ENCODE data around the gene SMARCC1.

Gene SMARCC1

DNA sequence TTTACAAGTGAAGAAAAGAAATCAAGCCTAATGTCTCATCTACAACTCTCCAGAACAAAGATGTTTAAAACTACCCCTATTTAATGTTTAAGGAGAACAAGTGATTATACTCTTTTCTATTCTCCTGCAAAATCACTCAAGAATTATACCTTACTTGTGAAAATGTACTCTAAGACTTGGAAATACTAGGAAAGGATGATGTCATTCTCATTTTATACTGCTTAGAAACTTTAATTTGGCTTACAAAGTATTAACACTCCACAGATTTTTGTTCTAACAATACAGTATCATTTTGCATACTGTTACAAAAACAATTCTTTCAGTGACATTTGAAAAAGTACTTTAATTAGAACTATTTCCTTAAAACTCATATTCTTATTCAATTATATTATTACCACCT lies 89.5 kb downstream of the SMARCC1 start:
- DNase-seq = no peak

DNA sequence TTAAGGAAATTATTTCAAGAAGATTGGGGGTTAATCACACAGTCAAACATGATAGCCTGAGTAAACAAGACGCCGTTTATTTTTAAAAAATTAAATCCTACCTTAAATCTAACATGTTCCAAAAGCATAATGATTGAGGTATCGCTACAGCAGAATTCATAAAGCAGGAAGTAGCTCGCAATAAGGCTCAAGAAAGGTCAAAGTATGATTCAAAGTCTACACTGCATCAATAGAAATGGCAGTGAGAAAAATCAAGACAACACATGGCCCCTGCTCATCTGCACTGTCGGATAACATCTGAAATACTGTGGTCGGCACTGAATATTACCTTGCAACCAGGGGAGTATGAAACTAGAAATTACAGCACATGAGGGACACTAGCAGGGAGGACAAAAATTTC lies 93.2 kb downstream of the SMARCC1 start:
- DNase-seq = no peak

DNA sequence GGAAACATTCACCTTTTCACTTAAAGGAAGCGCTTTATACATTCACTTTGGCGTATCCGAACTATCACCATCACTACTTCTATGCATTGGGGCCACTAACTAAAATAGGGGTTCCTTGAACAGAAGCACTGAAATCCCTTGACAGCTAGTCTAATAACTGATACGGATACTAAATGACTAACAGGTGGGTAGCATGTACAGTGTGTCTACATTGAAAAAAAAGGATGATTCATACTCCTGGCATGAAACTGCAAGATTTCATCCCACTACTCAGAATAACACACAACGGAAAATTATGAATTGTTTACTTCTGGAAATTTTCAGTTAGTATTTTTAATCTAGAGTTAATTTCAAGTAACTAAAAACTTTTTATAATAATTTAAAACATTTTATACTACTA lies 96.7 kb downstream of the SMARCC1 start:
- DNase-seq = no peak

DNA sequence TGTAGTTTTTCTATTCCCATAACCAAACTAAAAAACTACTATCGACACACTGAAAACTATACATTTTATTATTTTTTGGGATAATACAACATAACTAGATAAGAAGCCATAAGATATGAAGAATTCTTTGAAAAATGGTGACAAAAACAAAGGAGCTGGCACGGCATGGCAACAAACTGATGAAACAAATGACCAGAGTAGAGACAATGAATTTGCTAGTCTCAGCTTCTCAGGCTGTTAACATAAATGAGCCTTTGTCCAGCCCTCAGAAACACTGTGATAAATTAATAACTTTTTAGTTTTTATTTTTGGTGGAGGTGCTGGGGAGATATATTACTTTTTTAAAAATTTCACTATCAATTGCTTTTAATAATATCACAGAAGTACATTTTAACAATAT lies 100.7 kb downstream of the SMARCC1 start:
- DNase-seq = no peak

DNA sequence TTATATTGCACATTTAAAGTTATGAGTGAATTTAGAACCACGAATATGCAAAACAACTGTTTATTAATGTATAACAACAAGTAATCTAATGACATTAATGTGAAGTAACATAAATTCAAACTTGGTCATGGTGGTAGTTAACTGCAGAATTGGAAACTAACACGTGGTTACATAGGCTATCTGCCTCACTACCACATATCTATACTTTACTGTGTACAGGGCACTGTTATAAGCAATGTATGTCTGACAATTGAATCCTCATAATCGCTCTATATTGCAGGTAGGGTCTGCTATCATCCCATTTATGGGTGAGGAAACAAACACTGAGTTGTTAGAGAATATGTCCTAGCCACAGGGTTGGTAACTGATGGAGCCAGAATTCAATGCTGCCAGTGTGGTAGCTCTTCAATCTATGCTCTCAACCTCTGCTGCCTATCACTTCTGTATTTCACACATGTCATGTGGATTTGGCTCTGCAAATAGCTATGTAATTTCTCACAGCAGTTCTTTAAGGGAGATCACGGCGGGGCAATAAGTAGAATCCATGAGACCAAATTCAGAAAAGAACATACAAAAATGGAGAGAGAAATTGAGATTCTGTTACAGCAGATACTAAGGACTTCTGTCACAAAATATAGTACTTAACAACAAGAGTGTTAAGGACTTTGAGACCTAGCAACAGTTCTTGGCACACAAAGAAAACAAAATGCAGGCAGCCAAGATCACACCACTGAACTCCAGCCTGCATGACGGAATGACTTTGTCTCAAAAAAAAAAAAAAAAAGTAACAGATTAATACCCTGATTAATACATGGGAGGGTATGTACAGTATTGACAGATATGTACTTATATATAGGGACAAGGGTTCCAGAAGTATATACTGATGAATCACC lies 103.0 kb downstream of the SMARCC1 start:
- no peak for DNase-seq

DNA sequence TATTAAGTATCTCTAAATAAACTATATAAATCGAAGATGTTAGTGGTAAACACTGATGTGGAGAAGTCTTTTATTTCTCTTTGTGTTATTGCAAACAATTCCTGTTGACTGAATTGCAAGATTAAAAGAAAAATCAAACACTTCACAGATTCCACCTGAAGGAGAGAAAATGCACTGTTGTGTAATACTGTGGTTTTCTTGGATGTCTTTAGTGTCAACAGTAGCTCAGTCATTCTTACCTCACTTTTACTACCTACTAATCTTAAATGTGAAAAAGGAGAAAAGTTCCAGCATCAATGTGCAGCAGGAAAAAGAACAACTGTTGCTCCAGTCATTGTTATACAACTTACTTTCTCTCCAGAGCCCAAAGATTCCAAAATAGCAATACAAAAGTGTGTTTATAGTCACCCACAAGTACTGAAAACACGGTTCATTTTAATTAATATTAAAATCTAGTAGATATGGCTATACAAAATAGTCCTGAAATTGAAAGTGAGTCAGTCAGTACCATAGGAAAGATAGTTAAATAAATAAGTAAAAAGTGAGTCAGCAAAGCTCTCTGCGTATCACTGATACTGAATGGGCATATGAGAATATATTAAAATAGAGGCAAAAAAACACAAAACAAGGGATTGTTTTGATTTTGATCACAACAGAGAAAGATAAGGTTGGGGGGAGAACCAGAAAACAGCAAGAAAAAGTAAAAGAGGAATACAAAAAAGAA lies 112.5 kb downstream of the SMARCC1 start:
- no peak for DNase-seq

DNA sequence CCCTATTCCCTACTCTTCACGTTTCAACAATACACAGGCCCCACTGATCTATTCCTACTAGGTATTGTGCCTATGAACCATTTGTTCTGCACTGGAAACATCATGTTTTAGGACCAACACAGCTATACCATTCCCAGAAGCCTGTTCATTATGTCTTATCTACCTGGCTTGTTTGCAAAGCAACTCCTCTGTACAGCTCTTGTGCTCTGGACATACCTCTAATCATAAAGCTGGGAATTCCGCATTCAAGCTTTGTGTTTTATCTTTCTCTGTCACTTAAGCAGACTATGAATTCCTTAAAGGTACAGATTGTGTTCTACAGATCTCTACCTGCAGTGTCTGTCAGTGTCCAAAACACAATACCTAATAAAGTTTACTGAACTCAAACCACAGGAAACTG lies 115.6 kb downstream of the SMARCC1 start:
- no peak for DNase-seq

DNA sequence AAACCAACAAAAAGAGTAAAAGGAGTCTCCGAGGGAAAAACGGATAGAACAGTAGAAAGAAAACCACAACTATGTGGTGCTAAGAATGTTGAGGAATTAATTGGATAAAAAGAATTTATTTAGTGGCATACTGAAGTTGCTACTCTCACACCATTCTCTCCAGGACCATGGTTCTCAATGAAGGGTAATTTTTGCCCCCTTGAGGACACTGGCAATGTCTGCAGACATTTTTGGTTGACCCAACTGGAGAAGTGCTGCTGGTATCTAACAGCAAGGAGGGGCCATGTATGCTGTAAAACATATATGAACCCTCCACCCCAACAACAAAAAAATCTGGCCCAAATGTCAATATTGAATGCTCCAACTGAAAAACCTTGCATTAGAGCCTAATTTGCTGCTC lies 117.2 kb downstream of the SMARCC1 start:
- DNase-seq = no peak

DNA sequence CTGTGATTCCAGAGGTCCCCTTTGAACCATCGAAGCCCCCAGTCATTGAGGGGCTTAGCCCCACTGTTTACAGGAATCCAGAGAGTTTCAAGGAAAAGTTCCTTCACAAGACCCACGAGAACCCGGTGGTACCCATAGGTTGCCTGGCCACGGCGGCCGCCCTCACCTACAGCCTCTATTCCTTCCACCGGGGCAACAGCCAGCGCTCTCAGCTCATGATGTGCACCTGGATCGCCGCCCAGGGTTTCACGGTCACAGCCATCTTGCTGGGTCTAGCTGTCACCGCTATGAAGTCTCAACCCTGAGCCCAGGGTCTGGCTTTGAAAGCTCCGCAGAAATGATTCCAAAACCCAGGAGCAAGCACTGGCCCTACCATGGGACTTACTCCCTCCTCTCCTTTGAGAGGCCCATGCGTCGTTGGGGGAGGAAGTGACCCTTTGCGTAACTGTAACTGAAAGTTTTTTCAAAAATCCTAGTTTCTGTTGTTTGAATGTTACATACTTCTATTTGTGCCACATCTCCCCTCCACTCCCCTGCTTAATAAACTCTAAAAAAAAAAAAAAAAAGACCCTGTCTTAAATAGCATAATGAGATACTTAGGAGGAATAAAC lies 118.0 kb downstream of the SMARCC1 start:
- DNase-seq = no peak

DNA sequence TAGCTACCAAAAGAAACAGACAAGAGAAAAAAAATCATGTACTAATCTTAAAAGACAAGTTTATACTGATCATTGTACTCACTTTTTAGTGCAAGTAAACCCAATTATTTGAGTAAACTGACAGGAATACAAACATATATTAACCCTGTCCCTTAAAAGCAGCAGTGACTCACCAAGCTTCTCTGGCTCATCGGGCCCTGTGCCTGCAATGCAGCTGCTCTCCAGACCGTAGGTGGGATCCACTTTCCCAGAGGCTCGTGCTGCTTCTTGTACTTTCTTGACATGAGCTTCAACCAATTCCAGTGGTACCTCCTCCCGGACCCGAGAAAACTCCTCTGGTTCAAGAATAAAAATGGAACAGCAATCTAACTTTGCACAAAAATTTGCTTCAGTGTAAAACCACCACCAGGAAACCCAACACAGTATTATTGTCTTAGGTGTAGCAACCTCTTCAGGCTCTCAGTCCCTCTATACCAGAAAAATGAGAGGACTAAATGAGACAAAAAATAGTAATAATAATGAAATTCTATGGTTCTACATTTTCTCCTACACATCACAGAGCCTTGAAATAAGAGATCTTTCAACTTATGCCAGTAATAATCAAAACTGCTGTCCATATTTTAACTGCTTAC lies 120.5 kb downstream of the SMARCC1 start:
- no peak for DNase-seq

DNA sequence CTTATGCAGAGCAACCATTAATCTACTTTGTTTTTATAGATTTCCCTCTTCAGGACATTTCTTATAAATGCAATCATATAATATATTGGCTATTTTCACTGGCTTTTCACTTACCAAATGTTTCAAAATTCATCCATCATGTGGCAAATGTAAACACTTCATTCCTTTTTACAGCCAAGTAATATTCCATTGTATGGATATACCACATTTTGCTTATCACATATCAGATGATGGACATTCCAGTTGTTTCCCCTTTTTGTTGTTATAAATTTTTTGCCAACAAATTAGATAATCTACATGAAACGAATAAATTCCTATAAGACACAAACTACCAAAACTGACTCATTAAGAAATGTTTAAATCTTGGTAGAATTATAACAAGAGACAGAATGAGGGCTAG lies 123.2 kb downstream of the SMARCC1 start:
- no peak for DNase-seq

DNA sequence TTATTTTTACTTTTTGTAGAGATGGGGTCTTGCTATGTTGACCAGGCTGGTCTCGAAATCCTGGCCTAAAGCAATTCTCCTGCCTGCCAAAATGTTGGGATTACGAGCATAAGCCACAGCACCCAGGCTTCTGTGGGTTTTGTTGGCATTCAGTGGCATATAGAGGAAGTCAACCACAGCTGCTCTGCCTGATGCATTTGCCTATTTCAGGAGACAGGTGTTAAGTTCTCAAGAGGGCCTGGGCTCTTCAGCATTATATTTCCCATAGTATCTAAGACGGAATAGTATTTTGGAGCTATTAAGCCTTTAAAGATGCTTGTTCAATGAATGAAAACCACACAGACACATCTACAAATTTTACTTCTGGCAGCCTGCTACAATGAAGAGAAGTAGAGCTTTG lies 129.6 kb downstream of the SMARCC1 start:
- no peak for DNase-seq

DNA sequence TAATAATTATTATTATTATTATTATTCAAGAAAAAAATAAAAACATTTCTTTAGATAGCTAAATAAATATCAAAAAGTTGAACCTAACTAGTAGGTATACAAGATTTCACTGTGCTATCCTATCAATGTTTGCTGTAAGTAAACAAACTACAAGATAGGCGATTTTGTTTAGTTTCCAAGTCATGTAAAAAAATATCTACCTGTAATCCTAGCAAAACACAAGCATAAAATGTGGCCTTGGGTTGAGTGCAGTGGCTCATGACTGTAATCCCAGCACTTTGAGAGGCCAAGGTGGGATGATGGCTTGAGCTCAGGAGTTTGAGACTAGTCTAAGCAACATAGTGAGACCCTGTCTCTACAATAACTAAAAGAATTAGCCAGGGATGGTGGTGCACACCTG lies 131.4 kb downstream of the SMARCC1 start:
- no peak for DNase-seq

DNA sequence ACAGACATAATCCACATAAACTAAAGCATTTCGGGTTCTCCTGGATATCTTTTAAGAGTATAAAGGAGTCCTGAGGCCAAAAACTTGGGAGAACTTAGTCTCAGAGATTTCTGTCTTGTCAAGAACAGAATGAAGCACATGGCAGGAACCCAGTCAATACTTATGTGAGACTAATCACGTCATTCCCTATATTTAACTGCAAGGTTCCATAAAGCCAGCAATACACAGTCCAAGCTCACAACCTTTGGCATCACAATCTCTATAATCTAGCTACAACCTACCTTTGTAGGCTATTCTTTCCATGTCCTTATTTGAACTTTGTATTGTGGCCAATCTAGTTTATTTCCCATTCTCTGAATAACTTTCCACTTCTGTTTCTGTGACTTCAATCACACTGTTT lies 134.1 kb downstream of the SMARCC1 start:
- DNase-seq = no peak

DNA sequence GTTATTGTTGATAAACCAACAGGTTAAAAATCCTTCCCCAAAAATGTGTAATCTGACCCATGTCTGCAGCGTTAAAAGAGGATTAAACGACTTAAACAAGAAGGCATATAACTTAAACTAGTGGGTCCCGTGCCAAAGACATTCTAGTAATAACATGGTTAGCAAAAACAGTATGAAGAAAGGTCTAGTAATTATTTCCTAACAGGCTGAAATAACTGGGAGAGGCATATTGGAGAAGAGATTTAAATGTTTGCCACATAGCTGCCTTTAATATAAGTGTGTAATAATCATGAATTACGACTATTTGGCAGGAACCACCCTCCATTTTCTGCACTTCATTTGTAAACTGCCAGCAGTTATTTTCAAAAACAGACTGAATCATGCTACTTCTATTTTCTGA lies 135.3 kb downstream of the SMARCC1 start:
- DNase-seq = no peak

DNA sequence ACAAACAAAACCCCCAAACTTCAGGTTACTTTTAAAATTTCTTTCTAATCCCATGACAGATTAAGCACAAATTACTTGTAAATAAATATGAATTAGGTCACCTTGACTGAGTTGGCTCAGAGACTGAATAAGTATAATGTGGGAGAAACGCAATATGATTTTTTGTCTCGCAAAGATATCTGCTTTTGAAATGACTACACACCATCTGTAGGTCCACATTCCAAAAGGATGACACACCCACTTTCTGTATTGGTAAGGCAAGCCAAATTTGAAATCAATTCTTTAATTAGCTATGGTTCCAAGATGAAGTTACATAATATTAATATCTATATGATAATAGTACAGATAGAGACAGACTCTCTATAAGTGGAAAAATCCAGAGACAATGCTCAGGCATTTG lies 136.1 kb downstream of the SMARCC1 start:
- no peak for DNase-seq

DNA sequence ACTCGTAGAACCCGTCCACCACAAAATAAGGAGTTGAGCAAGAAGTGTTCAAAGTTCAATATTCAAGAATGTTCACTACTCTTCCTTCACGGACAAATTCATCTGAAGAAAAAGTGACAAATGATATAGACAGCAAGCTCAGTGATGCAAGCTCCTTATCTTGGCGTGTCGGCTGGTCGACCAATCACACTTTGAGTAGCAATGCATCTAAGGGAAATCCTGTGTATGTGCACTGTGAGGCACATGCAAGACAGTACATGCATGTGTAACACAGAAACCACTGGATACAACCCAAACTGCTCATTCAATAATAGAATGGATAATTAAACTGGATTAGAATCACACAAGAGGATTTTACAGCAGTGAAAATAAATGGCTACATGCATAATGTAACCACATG lies 138.6 kb downstream of the SMARCC1 start:
- no peak for DNase-seq

DNA sequence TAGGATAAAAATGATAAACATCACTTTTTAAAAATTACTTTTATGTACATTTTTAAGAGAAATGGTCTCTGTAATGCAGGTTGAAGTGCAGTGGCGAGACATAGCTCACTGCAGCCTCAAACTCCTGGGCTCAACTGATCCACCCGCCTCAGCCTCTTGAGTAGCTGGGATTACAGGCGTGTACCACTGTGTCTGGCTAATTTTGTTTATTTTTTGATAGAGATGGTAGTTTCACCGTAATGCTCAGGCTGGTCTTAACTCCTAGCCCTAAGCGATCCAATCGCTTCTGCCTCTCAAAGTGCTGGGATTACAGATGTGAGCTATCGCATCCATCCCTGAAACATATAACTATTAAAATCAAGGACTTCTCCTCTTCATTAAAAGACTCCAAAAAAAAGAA lies 140.0 kb downstream of the SMARCC1 start:
- DNase-seq = no peak

DNA sequence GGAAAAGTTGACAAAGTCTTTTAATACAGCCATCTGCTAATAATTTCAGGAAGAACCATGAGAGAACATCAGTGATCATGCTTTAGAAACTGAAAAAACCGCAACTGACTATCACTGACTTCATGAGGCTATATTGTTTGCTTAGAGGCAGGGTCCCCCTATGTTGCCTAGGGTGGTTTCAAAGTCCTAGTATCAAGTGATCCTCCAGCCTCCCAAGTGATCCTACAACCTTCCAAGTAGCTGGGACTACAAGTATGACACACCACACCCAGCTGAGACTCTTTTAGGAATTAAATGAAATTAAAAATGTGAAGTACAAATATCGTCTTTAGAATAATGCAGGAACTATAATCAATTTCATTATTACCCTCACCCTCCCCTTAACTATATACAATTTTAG lies 144.8 kb downstream of the SMARCC1 start:
- no peak for DNase-seq

DNA sequence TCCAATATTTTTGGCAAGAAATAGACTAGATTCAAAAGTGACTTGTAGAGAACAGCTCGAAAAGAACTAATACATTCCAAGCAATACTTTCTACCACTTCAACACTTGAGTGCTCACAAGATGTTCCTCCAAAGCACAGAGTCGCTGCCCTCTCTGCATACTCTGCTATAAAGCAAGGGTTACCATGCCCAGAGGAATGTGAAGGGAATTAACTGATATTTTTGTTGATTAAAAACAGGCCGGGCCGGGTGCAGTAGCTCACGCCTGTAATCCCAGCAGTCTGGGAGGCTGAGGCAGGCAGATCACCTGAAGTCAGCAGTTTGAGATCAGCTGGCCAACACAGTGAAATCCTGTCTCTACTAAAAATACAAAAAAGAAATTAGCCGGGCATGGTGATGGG lies 145.5 kb downstream of the SMARCC1 start:
- no peak for DNase-seq

DNA sequence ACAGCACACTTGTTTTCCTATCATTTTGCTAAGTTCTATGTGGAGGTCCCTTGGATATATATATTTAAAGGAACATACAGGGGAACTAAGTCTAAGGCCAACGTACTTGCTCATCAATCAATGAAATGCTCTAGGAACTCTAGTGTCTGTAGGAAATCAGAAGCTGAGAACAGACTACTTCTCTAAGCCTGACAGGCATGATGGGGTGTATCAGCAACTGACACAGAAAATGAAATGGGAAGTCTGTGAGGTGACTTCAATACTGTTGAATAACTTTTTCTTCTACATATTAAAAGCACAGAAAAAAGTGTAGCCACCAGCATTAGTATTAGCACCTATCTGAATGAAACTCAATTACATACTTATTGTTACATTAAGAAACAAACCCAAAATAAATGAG lies 146.2 kb downstream of the SMARCC1 start:
- no peak for DNase-seq

DNA sequence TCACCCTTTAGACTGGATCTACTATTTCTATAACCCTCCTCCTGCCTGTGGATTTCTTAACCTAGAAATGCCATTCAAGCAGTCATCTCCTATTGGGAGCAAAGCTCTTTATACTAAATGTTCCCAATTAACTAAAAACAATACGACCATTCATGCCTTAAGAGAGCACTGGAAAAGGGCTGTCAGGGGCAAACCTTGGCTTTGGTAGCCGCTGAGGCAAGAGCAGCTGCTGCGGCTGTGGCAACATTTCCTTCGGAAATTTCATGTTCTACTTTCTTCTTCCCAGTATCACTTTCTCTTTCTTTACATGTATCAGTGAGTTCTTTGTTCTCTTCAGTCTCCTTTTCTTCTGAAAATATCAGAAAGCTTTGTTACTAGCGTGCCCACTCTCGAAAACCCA lies 146.7 kb downstream of the SMARCC1 start:
- no peak for DNase-seq

DNA sequence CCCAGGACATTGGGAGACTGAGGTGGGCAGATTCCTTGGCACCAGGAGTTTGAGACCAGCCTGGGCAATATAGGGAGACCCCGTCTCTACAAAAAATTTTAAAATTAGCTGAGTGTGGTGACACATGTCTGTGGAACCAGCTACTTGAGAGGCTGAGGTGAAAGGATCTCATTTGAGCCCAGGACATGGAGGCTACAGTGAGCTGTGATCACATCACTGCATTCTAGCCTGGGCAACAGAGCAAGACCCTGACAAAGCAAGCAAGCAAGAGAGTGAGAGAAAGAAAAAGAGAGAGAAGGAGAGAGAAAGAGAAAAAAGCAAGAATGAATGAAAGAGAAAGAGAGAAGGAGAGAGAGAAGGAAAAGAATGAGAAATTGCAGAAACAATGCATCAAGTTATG lies 150.9 kb downstream of the SMARCC1 start:
- no peak for DNase-seq

DNA sequence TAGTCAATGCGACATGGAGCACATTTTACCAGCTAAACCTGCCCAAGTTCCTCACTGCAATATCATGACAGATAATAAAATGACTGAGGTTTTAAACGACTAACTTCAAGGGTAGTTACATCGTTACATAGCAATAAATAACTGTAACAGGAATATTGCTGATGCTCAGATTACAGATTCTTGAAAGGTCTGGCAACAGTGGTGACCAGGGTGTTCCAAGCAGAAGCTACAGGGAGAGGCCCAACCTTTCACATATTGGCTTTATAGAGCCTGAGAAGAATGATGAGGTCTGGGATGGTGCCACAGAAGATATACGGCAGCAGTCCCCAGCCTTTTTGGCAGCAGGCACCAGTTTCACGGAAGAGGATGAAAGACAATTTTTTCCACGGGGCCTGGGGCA lies 151.9 kb downstream of the SMARCC1 start:
- no peak for DNase-seq
